GM23338 (cell line): Measurements from ENCODE around the gene ABCD3. TPM values are rescaled to one million over a fixed set of nuclear protein-coding genes. Genes with fewer than 3 reads are reported as not detected.

ENCODE experiments used
- ATAC-seq: fragments of 200-7000 bp; cut with Tn5 transposase; 3 replicates; pipeline ENCODE4 v1.9.1; 2020
- DNase-seq: peaks from one replicate; pipeline ENCODE4 v3.0.0-alpha.2; 2015; ENCODE audit warnings: low spot score
- H2AFZ ChIP-seq: fragments of 200-600 bp; sonication (generic); 2 replicates; pipeline ENCODE4 v1.8.0; 2016; ENCODE audit warnings: antibody characterized with exemption, mild to moderate bottlenecking, moderate library complexity
- H3F3A ChIP-seq: fragments of 200-600 bp; sonication (generic); replicated peaks from 2 replicates; pipeline ENCODE4 v1.8.0; 2017; ENCODE audit warnings: antibody characterized with exemption, mixed run types, low read depth
- H3K27ac ChIP-seq: fragments of 200-600 bp; sonication (generic); 2 replicates; pipeline ENCODE4 v1.6.1; 2016; ENCODE audit warnings: low read depth
- H3K27me3 ChIP-seq: fragments of 200-600 bp; sonication (generic); 2 replicates; pipeline ENCODE4 v1.8.0; 2016; ENCODE audit warnings: mild to moderate bottlenecking, mixed run types, moderate library complexity; ENCODE audit not compliant: insufficient read depth
- H3K36me3 ChIP-seq: fragments of 200-600 bp; sonication (generic); 2 replicates; pipeline ENCODE4 v1.8.0; 2016; ENCODE audit warnings: mild to moderate bottlenecking; ENCODE audit not compliant: insufficient read depth
- H3K4me1 ChIP-seq: fragments of 200-600 bp; sonication (generic); 2 replicates; pipeline ENCODE4 v1.8.0; 2016; ENCODE audit warnings: mild to moderate bottlenecking, moderate library complexity; ENCODE audit not compliant: insufficient read depth
- H3K4me2 ChIP-seq: fragments of 200-600 bp; sonication (generic); 2 replicates; pipeline ENCODE4 v1.7.1; 2017; ENCODE audit warnings: mixed run types
- H3K4me3 ChIP-seq: fragments of 200-600 bp; sonication (generic); 2 replicates; pipeline ENCODE4 v1.6.1; 2016; ENCODE audit warnings: mixed run types
- H3K79me2 ChIP-seq: fragments of 200-600 bp; sonication (generic); replicated peaks from 2 replicates; pipeline ENCODE4 v1.8.0; 2017; ENCODE audit warnings: mild to moderate bottlenecking; ENCODE audit not compliant: insufficient read depth
- H3K9me2 ChIP-seq: fragments of 200-600 bp; sonication (generic); 2 replicates; pipeline ENCODE4 v1.8.0; 2017; ENCODE audit not compliant: insufficient read depth
- H4K20me1 ChIP-seq: fragments of 200-600 bp; sonication (generic); replicated peaks from 2 replicates; pipeline ENCODE4 v1.8.0; 2017; ENCODE audit warnings: mild to moderate bottlenecking; ENCODE audit not compliant: insufficient read depth
- H3K27ac Mint-ChIP-seq: 2 replicates; pipeline ENCODE4 v1.8.0; 2020; ENCODE audit warnings: inconsistent platforms, mild to moderate bottlenecking, moderate library complexity, mixed read lengths
- H3K27me3 Mint-ChIP-seq: 3 replicates; pipeline ENCODE4 v1.8.0; 2022; ENCODE audit warnings: low read depth, mild to moderate bottlenecking, moderate library complexity, mixed read lengths, inconsistent platforms; ENCODE audit not compliant: insufficient read depth, poor library complexity
- H3K36me3 Mint-ChIP-seq: 3 replicates; pipeline ENCODE4 v1.8.0; 2021; ENCODE audit warnings: low read depth, mild to moderate bottlenecking, inconsistent platforms, moderate library complexity, mixed read lengths
- H3K4me1 Mint-ChIP-seq: 3 replicates; pipeline ENCODE4 v1.8.0; 2020; ENCODE audit warnings: mild to moderate bottlenecking, inconsistent platforms, mixed read lengths
- H3K4me3 Mint-ChIP-seq: 3 replicates; pipeline ENCODE4 v1.8.0; 2021; ENCODE audit warnings: moderate library complexity, mild to moderate bottlenecking, inconsistent platforms, mixed read lengths
- H3K9me3 Mint-ChIP-seq: 3 replicates; pipeline ENCODE4 v1.8.0; 2020; ENCODE audit warnings: moderate library complexity, mild to moderate bottlenecking, inconsistent platforms, mixed read lengths
- CREB1 ChIP-seq: fragments of 250-450 bp; sonication (Bioruptor Pico); IDR thresholded peaks from 2 replicates; pipeline ENCODE4 v1.5.0; 2020; ENCODE audit warnings: low read depth, mild to moderate bottlenecking, moderate library complexity
- EZH2 ChIP-seq: fragments of 200-600 bp; sonication (generic); IDR thresholded peaks from one replicate; pipeline ENCODE4 v1.8.0; 2017; ENCODE audit warnings: antibody characterized with exemption, mild to moderate bottlenecking, low read depth; ENCODE audit not compliant: unreplicated experiment
- EZH2phosphoT487 ChIP-seq: fragments of 200-600 bp; sonication (generic); IDR thresholded peaks from one replicate; pipeline ENCODE4 v1.8.1; 2018; ENCODE audit warnings: antibody characterized with exemption; ENCODE audit not compliant: unreplicated experiment
- JUNB ChIP-seq: IDR thresholded peaks from one replicate; pipeline ENCODE4 v1.6.1; 2016; ENCODE audit warnings: antibody characterized with exemption; ENCODE audit not compliant: unreplicated experiment
- NANOG ChIP-seq: IDR thresholded peaks from 2 replicates; pipeline ENCODE4 v1.6.1; 2016; ENCODE audit warnings: antibody characterized with exemption, borderline replicate concordance
- POLR2AphosphoS5 ChIP-seq: IDR thresholded peaks from 2 replicates; pipeline ENCODE4 v1.6.1; 2016; ENCODE audit warnings: antibody characterized with exemption, low read depth
- STAT1 ChIP-seq: IDR thresholded peaks from one replicate; pipeline ENCODE4 v1.6.1; 2016; ENCODE audit warnings: antibody characterized with exemption; ENCODE audit not compliant: unreplicated experiment
- ZNF114 ChIP-seq: fragments of 250-450 bp; sonication (Bioruptor Pico); IDR thresholded peaks from 2 replicates; pipeline ENCODE4 v1.5.0; 2020; ENCODE audit warnings: mild to moderate bottlenecking, moderate library complexity
- ZNF331 ChIP-seq: fragments of 250-450 bp; sonication (Bioruptor Pico); IDR thresholded peaks from 2 replicates; pipeline ENCODE4 v1.5.0; 2020; ENCODE audit warnings: low read depth, mild to moderate bottlenecking, moderate library complexity
- polyA plus RNA-seq: library from polyadenylated mRNA; unstranded; fragments of >200 nt; fragmentation: Nextera tagmentation; extraction: Ambion mirVana; gene quantifications from 2 replicates; pipeline ENCODE4 v1.2.1, GENCODE V29; 2016
- total RNA-seq: library from RNA; depleted of rRNA; stranded (reverse); fragments of >200 nt; shearing (Covaris generic); gene quantifications from 2 replicates; pipeline ENCODE4 v1.2.3, GENCODE V29; 2014
- TF ChIP-seq, protein P1 (sequence below): IDR thresholded peaks from one replicate; pipeline ENCODE4 v1.6.1; 2018; ENCODE audit warnings: antibody characterized with exemption; ENCODE audit not compliant: unreplicated experiment
- TF ChIP-seq, protein P2 (sequence below), 2 experiments: fragments of 200-600 bp in 1 of 2; sonication (generic) in 1 of 2; conservative IDR thresholded peaks; 2 replicates each; pipeline versions ENCODE4 v1.5.1 to v1.6.1; 2016 to 2017; ENCODE audit warnings: antibody characterized with exemption in 2 of 2, low read depth in 2 of 2, mild to moderate bottlenecking in 2 of 2, moderate library complexity in 1 of 2
- TF ChIP-seq, protein P3 (sequence below): fragments of 250-450 bp; sonication (Bioruptor Pico); IDR thresholded peaks from 2 replicates; pipeline ENCODE4 v1.5.0; 2020; ENCODE audit warnings: mild to moderate bottlenecking, moderate library complexity
- TF ChIP-seq, protein P4 (sequence below): IDR thresholded peaks from 2 replicates; pipeline ENCODE4 v1.6.1; 2016; ENCODE audit warnings: antibody characterized with exemption

The ABCD3 gene
- total and polyA plus RNA-seq, 2 experiments from 2014 or later = 12.3 to 24.0 TPM

DNA sequence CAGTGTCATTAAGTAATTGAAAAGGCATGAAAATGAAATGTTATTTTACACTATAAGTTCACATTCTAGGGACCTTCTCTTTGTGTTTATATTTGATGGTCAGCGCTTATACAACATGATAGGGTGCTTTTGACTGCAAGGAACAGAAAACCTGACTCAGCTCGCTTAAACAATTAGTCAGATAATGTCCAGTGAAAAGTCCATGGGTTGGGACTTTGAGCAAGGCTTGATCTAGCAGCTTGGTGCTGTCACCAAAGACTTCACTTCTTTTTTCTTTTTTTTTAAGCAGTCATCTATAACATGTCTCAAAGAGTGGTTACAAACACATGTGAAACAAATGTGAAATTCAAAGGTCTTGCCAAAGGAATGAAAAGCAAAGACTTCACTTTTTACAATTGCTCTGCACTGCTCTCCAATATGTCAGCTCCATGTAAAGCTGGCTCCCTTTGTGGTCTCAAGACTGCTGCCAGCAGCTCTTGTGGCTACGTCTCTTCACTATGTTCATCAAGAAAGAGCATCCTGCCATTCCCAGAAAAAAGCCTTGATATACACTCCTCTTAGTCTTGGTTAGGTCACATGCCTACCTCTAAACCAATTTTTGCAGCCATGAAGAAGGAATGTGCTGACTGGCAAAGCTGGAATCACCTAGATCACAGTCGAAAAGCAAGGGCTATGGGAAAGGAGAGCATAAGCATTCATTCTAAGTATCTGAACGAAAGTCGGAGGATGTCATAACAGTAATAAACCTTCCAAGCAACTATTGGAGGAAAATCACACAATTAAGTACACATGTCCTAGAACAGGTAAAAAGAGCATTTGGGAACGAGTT, 108.2 kb downstream of the ABCD3 start:
- Mint-ChIP-seq H3K9me3 (no peaks in the 10 kb centered on the region), H3K4me3 (no peak overlapping the region), H3K27me3 (no peaks in the 10 kb centered on the region), H3K4me1 (peaks cover 23% of the 10 kb centered on the region), H3K36me3 (peaks cover 5% of the 10 kb centered on the region), H3K27ac (no peak overlapping the region)
- Histone ChIP-seq H2AFZ (no peak overlapping the region), H3K4me3 (no peak overlapping the region), H3K79me2 (no peaks in the 10 kb centered on the region), H3K36me3 (peaks cover 3% of the 10 kb centered on the region; the same call in 1 of the 2 replicates), H3K4me2 (no peak overlapping the region), H3K27ac (no peak overlapping the region), H3F3A (peaks cover 6% of the 10 kb centered on the region), H3K27me3 (no peaks in the 10 kb centered on the region), H3K9me2 (no peaks in the 10 kb centered on the region), H4K20me1 (no peaks in the 10 kb centered on the region; the same call in 1 of the 2 replicates), H3K4me1 (peaks cover 19% of the 10 kb centered on the region)
- TF ChIP-seq STAT1 (no peak), NANOG (no peak), ZNF331 (CRISPR knock-in tag) (no peak), EZH2phosphoT487 (no peak), ZNF114 (CRISPR knock-in tag) (no peak), EZH2 (no peak), POLR2AphosphoS5 (no peak), CREB1 (CRISPR knock-in tag) (no peak), JUNB (no peak)
- TF ChIP-seq, protein P1, sequence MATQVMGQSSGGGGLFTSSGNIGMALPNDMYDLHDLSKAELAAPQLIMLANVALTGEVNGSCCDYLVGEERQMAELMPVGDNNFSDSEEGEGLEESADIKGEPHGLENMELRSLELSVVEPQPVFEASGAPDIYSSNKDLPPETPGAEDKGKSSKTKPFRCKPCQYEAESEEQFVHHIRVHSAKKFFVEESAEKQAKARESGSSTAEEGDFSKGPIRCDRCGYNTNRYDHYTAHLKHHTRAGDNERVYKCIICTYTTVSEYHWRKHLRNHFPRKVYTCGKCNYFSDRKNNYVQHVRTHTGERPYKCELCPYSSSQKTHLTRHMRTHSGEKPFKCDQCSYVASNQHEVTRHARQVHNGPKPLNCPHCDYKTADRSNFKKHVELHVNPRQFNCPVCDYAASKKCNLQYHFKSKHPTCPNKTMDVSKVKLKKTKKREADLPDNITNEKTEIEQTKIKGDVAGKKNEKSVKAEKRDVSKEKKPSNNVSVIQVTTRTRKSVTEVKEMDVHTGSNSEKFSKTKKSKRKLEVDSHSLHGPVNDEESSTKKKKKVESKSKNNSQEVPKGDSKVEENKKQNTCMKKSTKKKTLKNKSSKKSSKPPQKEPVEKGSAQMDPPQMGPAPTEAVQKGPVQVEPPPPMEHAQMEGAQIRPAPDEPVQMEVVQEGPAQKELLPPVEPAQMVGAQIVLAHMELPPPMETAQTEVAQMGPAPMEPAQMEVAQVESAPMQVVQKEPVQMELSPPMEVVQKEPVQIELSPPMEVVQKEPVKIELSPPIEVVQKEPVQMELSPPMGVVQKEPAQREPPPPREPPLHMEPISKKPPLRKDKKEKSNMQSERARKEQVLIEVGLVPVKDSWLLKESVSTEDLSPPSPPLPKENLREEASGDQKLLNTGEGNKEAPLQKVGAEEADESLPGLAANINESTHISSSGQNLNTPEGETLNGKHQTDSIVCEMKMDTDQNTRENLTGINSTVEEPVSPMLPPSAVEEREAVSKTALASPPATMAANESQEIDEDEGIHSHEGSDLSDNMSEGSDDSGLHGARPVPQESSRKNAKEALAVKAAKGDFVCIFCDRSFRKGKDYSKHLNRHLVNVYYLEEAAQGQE = no peak
- TF ChIP-seq, protein P2, sequence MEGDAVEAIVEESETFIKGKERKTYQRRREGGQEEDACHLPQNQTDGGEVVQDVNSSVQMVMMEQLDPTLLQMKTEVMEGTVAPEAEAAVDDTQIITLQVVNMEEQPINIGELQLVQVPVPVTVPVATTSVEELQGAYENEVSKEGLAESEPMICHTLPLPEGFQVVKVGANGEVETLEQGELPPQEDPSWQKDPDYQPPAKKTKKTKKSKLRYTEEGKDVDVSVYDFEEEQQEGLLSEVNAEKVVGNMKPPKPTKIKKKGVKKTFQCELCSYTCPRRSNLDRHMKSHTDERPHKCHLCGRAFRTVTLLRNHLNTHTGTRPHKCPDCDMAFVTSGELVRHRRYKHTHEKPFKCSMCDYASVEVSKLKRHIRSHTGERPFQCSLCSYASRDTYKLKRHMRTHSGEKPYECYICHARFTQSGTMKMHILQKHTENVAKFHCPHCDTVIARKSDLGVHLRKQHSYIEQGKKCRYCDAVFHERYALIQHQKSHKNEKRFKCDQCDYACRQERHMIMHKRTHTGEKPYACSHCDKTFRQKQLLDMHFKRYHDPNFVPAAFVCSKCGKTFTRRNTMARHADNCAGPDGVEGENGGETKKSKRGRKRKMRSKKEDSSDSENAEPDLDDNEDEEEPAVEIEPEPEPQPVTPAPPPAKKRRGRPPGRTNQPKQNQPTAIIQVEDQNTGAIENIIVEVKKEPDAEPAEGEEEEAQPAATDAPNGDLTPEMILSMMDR (conservative IDR thresholded peaks at IDR 0.05; ENCODE audit: low read depth in 2 of 2) = no peak
- TF ChIP-seq, protein P3, sequence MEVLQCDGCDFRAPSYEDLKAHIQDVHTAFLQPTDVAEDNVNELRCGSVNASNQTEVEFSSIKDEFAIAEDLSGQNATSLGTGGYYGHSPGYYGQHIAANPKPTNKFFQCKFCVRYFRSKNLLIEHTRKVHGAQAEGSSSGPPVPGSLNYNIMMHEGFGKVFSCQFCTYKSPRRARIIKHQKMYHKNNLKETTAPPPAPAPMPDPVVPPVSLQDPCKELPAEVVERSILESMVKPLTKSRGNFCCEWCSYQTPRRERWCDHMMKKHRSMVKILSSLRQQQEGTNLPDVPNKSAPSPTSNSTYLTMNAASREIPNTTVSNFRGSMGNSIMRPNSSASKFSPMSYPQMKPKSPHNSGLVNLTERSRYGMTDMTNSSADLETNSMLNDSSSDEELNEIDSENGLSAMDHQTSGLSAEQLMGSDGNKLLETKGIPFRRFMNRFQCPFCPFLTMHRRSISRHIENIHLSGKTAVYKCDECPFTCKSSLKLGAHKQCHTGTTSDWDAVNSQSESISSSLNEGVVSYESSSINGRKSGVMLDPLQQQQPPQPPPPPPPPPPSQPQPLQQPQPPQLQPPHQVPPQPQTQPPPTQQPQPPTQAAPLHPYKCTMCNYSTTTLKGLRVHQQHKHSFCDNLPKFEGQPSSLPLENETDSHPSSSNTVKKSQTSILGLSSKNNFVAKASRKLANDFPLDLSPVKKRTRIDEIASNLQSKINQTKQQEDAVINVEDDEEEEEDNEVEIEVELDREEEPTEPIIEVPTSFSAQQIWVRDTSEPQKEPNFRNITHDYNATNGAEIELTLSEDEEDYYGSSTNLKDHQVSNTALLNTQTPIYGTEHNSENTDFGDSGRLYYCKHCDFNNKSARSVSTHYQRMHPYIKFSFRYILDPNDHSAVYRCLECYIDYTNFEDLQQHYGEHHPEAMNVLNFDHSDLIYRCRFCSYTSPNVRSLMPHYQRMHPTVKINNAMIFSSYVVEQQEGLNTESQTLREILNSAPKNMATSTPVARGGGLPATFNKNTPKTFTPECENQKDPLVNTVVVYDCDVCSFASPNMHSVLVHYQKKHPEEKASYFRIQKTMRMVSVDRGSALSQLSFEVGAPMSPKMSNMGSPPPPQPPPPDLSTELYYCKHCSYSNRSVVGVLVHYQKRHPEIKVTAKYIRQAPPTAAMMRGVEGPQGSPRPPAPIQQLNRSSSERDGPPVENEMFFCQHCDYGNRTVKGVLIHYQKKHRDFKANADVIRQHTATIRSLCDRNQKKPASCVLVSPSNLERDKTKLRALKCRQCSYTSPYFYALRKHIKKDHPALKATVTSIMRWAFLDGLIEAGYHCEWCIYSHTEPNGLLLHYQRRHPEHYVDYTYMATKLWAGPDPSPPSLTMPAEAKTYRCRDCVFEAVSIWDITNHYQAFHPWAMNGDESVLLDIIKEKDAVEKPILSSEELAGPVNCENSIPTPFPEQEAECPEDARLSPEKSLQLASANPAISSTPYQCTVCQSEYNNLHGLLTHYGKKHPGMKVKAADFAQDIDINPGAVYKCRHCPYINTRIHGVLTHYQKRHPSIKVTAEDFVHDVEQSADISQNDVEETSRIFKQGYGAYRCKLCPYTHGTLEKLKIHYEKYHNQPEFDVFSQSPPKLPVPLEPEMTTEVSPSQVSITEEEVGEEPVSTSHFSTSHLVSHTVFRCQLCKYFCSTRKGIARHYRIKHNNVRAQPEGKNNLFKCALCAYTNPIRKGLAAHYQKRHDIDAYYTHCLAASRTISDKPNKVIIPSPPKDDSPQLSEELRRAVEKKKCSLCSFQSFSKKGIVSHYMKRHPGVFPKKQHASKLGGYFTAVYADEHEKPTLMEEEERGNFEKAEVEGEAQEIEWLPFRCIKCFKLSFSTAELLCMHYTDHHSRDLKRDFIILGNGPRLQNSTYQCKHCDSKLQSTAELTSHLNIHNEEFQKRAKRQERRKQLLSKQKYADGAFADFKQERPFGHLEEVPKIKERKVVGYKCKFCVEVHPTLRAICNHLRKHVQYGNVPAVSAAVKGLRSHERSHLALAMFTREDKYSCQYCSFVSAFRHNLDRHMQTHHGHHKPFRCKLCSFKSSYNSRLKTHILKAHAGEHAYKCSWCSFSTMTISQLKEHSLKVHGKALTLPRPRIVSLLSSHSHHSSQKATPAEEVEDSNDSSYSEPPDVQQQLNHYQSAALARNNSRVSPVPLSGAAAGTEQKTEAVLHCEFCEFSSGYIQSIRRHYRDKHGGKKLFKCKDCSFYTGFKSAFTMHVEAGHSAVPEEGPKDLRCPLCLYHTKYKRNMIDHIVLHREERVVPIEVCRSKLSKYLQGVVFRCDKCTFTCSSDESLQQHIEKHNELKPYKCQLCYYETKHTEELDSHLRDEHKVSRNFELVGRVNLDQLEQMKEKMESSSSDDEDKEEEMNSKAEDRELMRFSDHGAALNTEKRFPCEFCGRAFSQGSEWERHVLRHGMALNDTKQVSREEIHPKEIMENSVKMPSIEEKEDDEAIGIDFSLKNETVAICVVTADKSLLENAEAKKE (CRISPR knock-in tag) = no peak
- TF ChIP-seq, protein P4, sequence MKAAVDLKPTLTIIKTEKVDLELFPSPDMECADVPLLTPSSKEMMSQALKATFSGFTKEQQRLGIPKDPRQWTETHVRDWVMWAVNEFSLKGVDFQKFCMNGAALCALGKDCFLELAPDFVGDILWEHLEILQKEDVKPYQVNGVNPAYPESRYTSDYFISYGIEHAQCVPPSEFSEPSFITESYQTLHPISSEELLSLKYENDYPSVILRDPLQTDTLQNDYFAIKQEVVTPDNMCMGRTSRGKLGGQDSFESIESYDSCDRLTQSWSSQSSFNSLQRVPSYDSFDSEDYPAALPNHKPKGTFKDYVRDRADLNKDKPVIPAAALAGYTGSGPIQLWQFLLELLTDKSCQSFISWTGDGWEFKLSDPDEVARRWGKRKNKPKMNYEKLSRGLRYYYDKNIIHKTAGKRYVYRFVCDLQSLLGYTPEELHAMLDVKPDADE = no peak
- no peak for ATAC-seq
- no peak for DNase-seq
